H1 (cell line): Measurements from ENCODE around the gene CILP.

Experiments
- CBX8 ChIP-seq: fragments of 300-800, 300-1000 bp; sonication (generic); IDR thresholded peaks from 2 replicates; pipeline ENCODE4 v1.7.1; 2016; ENCODE audit warnings: low read depth, low read length, borderline replicate concordance
- CEBPB ChIP-seq: IDR thresholded peaks from 2 replicates; pipeline ENCODE4 v1.6.1; 2012; ENCODE audit warnings: low read depth, low read length
- CHD1 ChIP-seq: IDR thresholded peaks from 2 replicates; pipeline ENCODE4 v1.6.1; 2012; ENCODE audit warnings: low read depth, low read length, improper control_type of control experiment
- JUN ChIP-seq: IDR thresholded peaks from 2 replicates; pipeline ENCODE4 v1.6.1; 2011; ENCODE audit warnings: low read depth, mild to moderate bottlenecking, improper control_type of control experiment, low read length
- POLR2AphosphoS5 ChIP-seq: IDR thresholded peaks from 2 replicates; pipeline ENCODE4 v1.6.1; 2011; ENCODE audit warnings: low read depth, low read length
- YY1 ChIP-seq: IDR thresholded peaks from 2 replicates; pipeline ENCODE4 v1.6.1; 2011; ENCODE audit warnings: low read depth, mild to moderate bottlenecking, low read length
- TF ChIP-seq, protein P1 (sequence below), 3 experiments: IDR thresholded peaks; 1 replicate in 2 of 3; 2 replicates in 1 of 3; pipeline versions ENCODE4 v1.5.1 to v1.6.1; 2011; ENCODE audit warnings: low read length in 3 of 3, mild to moderate bottlenecking in 3 of 3, inconsistent platforms in 2 of 3, low read depth in 1 of 3, moderate library complexity in 1 of 3; ENCODE audit not compliant: insufficient read depth in 1 of 3; ENCODE audit errors: control extremely low read depth in 1 of 3
- TF ChIP-seq, protein P2 (sequence below): IDR thresholded peaks from 2 replicates; pipeline ENCODE4 v1.6.1; 2012; ENCODE audit warnings: low read length, inconsistent platforms

DNA sequence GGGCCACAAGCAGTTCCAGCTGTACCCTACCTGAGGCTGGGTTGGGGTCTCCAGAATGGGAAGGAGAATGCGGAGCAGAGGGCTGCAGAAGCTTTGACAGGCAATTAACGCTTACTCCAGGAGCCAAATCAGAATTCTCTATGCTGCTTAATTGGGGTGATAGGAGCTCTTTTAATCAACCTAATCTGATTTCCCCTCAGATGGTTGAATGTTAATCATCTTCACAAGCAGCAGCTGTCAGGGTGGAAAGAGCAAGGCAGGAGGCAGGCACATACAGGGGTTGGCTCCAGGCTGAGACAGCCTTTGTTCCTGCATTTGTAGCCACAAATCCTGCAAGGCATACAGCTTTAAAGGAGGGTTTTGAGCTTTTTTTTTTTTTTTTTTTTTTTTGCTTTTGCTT, 2.6 kb downstream of the CILP start:
- no peak for TF ChIP-seq JUN
- TF ChIP-seq YY1 = no peak
- TF ChIP-seq, protein P1, sequence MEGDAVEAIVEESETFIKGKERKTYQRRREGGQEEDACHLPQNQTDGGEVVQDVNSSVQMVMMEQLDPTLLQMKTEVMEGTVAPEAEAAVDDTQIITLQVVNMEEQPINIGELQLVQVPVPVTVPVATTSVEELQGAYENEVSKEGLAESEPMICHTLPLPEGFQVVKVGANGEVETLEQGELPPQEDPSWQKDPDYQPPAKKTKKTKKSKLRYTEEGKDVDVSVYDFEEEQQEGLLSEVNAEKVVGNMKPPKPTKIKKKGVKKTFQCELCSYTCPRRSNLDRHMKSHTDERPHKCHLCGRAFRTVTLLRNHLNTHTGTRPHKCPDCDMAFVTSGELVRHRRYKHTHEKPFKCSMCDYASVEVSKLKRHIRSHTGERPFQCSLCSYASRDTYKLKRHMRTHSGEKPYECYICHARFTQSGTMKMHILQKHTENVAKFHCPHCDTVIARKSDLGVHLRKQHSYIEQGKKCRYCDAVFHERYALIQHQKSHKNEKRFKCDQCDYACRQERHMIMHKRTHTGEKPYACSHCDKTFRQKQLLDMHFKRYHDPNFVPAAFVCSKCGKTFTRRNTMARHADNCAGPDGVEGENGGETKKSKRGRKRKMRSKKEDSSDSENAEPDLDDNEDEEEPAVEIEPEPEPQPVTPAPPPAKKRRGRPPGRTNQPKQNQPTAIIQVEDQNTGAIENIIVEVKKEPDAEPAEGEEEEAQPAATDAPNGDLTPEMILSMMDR (IDR thresholded peaks at IDR 0.05; ENCODE audit: control extremely low read depth in 1 of 3, insufficient read depth in 1 of 3, low read depth in 1 of 3, low read length in 3 of 3) = no peak
- TF ChIP-seq, protein P2, sequence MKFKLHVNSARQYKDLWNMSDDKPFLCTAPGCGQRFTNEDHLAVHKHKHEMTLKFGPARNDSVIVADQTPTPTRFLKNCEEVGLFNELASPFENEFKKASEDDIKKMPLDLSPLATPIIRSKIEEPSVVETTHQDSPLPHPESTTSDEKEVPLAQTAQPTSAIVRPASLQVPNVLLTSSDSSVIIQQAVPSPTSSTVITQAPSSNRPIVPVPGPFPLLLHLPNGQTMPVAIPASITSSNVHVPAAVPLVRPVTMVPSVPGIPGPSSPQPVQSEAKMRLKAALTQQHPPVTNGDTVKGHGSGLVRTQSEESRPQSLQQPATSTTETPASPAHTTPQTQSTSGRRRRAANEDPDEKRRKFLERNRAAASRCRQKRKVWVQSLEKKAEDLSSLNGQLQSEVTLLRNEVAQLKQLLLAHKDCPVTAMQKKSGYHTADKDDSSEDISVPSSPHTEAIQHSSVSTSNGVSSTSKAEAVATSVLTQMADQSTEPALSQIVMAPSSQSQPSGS = no peak
- no peak for TF ChIP-seq POLR2AphosphoS5
- no peak for TF ChIP-seq CBX8
- no peak for TF ChIP-seq CHD1
- TF ChIP-seq CEBPB = no peak
